Endothelial cell (in vitro differentiated cells): Measurements from ENCODE around the gene TBC1D7. TPM values are rescaled to one million over a fixed set of nuclear protein-coding genes. Genes with fewer than 3 reads are reported as not detected.

ENCODE experiments used
- DNase-seq: peaks from one replicate; pipeline ENCODE4 v3.0.0; 2021; ENCODE audit warnings: low spot score
- H3K27ac Mint-ChIP-seq: one replicate; pipeline ENCODE4 v1.8.0; 2021; ENCODE audit warnings: mixed read lengths, inconsistent platforms; ENCODE audit not compliant: unreplicated experiment
- H3K27me3 Mint-ChIP-seq: one replicate; pipeline ENCODE4 v1.8.0; 2021; ENCODE audit warnings: mild to moderate bottlenecking, moderate library complexity, mixed read lengths, inconsistent platforms; ENCODE audit not compliant: unreplicated experiment
- H3K36me3 Mint-ChIP-seq: one replicate; pipeline ENCODE4 v1.8.0; 2021; ENCODE audit warnings: mild to moderate bottlenecking, low read depth, mixed read lengths, inconsistent platforms; ENCODE audit not compliant: unreplicated experiment
- H3K4me1 Mint-ChIP-seq: one replicate; pipeline ENCODE4 v1.8.0; 2021; ENCODE audit warnings: mild to moderate bottlenecking, mixed read lengths, inconsistent platforms; ENCODE audit not compliant: unreplicated experiment
- H3K4me3 Mint-ChIP-seq: one replicate; pipeline ENCODE4 v1.8.0; 2021; ENCODE audit warnings: mild to moderate bottlenecking, mixed read lengths, inconsistent platforms; ENCODE audit not compliant: unreplicated experiment
- H3K9me3 Mint-ChIP-seq: one replicate; pipeline ENCODE4 v1.8.0; 2021; ENCODE audit warnings: mixed read lengths, inconsistent platforms; ENCODE audit not compliant: unreplicated experiment
- total RNA-seq: library from RNA; stranded (reverse); fragmentation: NEBNext Ultra II Directional; extraction: Animal tissue kit (Norgen Biotek cat#: 25700); gene quantifications from one replicate; pipeline ENCODE4 v1.2.1, GENCODE V29; 2021; ENCODE audit not compliant: unreplicated experiment
- TF ChIP-seq, protein P1 (sequence below): fragments of 200-600 bp; sonication (generic); IDR thresholded peaks from one replicate; pipeline ENCODE4 v1.5.0; 2021; ENCODE audit warnings: antibody characterized with exemption; ENCODE audit not compliant: unreplicated experiment

Gene TBC1D7
- total RNA-seq, 1 donor from 2014 or later = 40.4 TPM

DNA sequence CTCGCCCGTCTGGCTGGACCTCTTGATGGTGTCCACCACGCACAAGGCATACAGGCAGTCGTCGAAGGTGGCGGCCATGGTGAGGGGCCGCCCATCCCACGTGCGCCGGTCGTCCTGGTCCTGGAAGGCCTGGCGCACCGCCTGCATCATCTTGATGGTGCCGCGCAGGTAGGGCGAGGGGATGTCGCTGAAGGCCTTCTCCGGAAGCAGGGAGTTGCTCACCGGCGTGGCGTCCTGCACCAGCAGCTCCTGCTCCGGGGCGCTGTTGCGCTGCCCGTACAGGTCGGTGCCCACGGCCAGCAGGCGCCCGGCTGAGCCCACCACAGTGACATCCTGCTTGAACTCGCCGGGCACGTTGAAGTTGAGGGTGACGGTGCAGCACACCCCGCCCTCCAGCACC lies 36.5 kb upstream of the TBC1D7 start:
- H3K9me3 Mint-ChIP-seq = no peaks in the 10 kb centered on the region
- no peak overlapping the region for H3K27ac Mint-ChIP-seq
- H3K4me1 Mint-ChIP-seq = peaks cover 35% of the 10 kb centered on the region
- H3K36me3 Mint-ChIP-seq = peaks cover 29% of the 10 kb centered on the region
- DNase-seq = no peak
- H3K4me3 Mint-ChIP-seq = peak overlapping the region; percentile 67
- TF ChIP-seq, protein P1, sequence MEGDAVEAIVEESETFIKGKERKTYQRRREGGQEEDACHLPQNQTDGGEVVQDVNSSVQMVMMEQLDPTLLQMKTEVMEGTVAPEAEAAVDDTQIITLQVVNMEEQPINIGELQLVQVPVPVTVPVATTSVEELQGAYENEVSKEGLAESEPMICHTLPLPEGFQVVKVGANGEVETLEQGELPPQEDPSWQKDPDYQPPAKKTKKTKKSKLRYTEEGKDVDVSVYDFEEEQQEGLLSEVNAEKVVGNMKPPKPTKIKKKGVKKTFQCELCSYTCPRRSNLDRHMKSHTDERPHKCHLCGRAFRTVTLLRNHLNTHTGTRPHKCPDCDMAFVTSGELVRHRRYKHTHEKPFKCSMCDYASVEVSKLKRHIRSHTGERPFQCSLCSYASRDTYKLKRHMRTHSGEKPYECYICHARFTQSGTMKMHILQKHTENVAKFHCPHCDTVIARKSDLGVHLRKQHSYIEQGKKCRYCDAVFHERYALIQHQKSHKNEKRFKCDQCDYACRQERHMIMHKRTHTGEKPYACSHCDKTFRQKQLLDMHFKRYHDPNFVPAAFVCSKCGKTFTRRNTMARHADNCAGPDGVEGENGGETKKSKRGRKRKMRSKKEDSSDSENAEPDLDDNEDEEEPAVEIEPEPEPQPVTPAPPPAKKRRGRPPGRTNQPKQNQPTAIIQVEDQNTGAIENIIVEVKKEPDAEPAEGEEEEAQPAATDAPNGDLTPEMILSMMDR = no peak
- peaks cover 8% of the 10 kb centered on the region for H3K27me3 Mint-ChIP-seq

DNA sequence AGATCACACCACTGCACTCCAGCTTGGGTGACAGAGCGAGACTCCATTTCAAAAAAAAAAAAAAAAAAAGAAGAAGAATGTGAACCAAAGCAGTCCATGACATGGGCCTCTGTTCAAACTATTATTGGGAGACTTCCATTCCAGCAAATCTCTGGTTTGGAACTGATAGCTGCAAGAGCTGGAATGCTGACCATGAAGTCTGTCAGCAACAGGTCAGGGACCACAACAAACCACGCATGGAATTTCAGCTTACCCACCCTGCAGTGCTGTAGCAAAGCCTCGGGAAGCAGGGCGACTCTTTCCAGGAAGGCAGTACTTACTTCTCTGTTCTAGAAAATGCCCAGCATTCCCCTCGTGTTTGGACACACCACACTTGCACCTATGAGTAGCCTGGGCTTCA lies 34.1 kb upstream of the TBC1D7 start:
- Mint-ChIP-seq H3K27me3 (peaks cover 8% of the 10 kb centered on the region), H3K36me3 (peaks cover 39% of the 10 kb centered on the region), H3K27ac (no peak overlapping the region), H3K9me3 (no peaks in the 10 kb centered on the region), H3K4me3 (no peak overlapping the region), H3K4me1 (peaks cover 37% of the 10 kb centered on the region)
- no peak for DNase-seq
- TF ChIP-seq, protein P1 = no peak

DNA sequence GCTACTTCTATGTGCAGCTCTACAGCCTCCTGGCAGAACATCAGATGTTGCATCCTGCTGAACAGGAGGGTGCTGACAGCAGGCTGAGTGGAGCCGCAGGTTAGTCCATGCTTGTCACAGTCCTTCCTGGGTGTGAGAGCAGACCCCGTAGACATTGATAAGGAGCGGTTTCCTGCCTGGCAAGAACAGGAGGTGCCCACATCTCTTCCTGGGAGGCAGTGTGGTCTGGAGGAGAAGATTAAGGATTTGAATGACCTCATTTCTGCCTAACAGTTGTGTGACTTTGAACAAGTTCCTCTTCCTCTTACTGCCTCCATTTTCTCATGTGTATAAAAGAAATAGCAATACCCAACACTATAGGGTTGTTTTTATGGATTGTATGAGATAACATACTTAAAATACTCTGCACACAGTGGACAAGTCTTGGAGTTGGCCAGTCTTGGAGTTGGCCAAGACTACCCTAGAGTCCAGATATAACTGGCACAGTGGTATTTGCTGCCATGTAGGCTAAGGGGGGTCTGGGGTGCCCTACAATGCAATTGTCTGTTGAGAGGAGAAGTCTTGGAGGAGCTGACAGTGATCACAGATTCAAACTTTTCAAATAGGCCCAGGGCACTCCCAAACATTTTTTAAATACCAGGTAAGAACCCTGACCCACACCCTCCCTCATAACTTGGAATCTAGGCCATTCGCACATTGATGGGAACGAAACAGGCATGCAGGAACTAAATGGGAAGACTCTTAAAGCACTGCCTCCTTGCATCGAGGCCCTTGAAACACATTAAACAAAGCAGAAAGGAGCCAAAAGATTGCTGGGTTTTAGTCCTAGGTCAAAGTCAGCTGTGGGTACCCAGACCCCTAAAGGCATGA lies 32.6 kb upstream of the TBC1D7 start:
- TF ChIP-seq, protein P1 = no peak

DNA sequence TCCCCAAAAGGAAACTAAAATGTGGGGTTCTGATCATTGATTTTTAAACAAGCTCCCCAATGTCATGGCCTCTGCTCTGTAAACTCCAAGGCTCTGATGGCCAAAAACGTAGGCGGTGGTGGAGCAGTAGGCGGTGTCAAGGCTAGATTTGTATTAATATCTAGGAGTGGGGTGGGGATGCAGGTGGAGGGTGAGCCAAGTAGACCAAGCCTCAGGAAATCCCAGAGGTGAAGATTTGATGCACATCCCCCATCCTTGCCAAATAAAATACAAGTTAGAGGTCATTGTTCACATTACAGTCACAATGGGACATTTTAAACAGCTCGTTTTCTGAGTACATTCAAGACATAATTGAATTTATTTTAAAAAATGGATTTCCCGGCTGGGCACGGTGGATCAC lies 30.9 kb upstream of the TBC1D7 start:
- H3K4me1 Mint-ChIP-seq = peaks cover 62% of the 10 kb centered on the region
- peaks cover 13% of the 10 kb centered on the region for H3K27me3 Mint-ChIP-seq
- TF ChIP-seq, protein P1 = no peak
- no peak overlapping the region for H3K27ac Mint-ChIP-seq
- DNase-seq = no peak
- H3K9me3 Mint-ChIP-seq = no peaks in the 10 kb centered on the region
- H3K4me3 Mint-ChIP-seq = no peak overlapping the region
- peaks cover 29% of the 10 kb centered on the region for H3K36me3 Mint-ChIP-seq

More for the DNA sequence above, 32.6 kb upstream of the TBC1D7 start:
- Mint-ChIP-seq H3K9me3 (no peaks in the 10 kb centered on the region), H3K27me3 (peaks cover 12% of the 10 kb centered on the region), H3K27ac (peak overlapping the region; percentile 45), H3K4me3 (no peak overlapping the region), H3K36me3 (peaks cover 40% of the 10 kb centered on the region), H3K4me1 (peaks cover 46% of the 10 kb centered on the region)
- no peak for DNase-seq

DNA sequence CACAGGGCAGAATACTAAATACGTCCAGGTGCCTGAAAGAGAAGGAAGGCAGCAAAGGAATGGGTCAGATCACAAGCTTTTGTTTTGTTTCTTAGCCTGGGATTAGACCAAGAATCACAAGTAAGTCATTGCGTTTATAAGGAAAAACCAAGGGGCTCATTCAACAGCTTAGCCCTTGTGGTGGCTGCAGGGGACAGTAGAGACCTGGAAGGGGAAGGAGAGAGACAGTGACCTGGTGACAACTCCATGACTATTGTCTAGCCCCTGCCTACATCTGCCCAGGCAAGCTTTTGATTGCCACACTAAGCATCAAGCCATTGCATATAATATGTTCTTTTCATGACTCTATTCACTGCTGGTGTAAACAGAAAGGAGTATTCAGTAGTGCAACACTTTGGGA lies 30.2 kb upstream of the TBC1D7 start:
- Mint-ChIP-seq H3K4me1 (peaks cover 70% of the 10 kb centered on the region), H3K27me3 (peaks cover 13% of the 10 kb centered on the region), H3K36me3 (peaks cover 24% of the 10 kb centered on the region), H3K4me3 (peak overlapping the region; percentile 32), H3K27ac (no peak overlapping the region), H3K9me3 (no peaks in the 10 kb centered on the region)
- TF ChIP-seq, protein P1 = no peak
- no peak for DNase-seq
